IPS-20b (cell line): ENCODE data around the gene EXT2.

Experiments used
- H3K27ac ChIP-seq: one replicate; pipeline ENCODE4 v1.5.1; 2013; ENCODE audit warnings: low read length
- H3K27me3 ChIP-seq: 2 replicates; pipeline ENCODE4 v1.6.1; 2013; ENCODE audit warnings: mild to moderate bottlenecking, low read length, inconsistent platforms; ENCODE audit not compliant: insufficient read depth
- H3K36me3 ChIP-seq: 2 replicates; pipeline ENCODE4 v1.6.1; 2013; ENCODE audit warnings: low read depth, mild to moderate bottlenecking, inconsistent platforms, low read length, moderate library complexity; ENCODE audit not compliant: insufficient read depth
- H3K4me1 ChIP-seq: 2 replicates; pipeline ENCODE4 v1.6.1; 2013; ENCODE audit warnings: mild to moderate bottlenecking, control low read depth, inconsistent platforms, low read length, moderate library complexity; ENCODE audit not compliant: insufficient read depth
- H3K4me3 ChIP-seq: 2 replicates; pipeline ENCODE4 v1.5.1; 2013; ENCODE audit warnings: mild to moderate bottlenecking, low read length, inconsistent platforms
- H3K9ac ChIP-seq: 2 replicates; pipeline ENCODE4 v1.6.1; 2013; ENCODE audit warnings: low read depth, mild to moderate bottlenecking, inconsistent platforms, low read length, moderate library complexity
- H3K9me3 ChIP-seq: 2 replicates; pipeline ENCODE4 v1.6.1; 2013; ENCODE audit warnings: mild to moderate bottlenecking, low read depth, low read length, inconsistent platforms; ENCODE audit not compliant: insufficient read depth

The EXT2 gene

GRCh38 chr11:44157019-44157418 is 61.5 kb downstream of the EXT2 start:
- Histone ChIP-seq H3K9ac (no peak overlapping the region), H3K27ac (no peak overlapping the region), H3K9me3 (peaks cover 3% of the 10 kb centered on the region; the same call in 1 of the 2 replicates)

GRCh38 chr11:44158384-44158783 is 62.9 kb downstream of the EXT2 start:
- no peaks in the 10 kb centered on the region for H3K27me3 ChIP-seq
- H3K4me3 ChIP-seq, result no peak overlapping the region
- H3K27ac ChIP-seq, result no peak overlapping the region
- H3K9ac ChIP-seq, result no peak overlapping the region
- H3K36me3 ChIP-seq, result 0 out of 2 replicates have a peak, but pooled peaks cover 5% of the 10 kb centered on the region
- H3K4me1 ChIP-seq, result no peaks in the 10 kb centered on the region
- no peaks in the 10 kb centered on the region for H3K9me3 ChIP-seq

More at GRCh38 chr11:44157019-44157418, 61.5 kb downstream of the EXT2 start:
- H3K4me3 ChIP-seq, result no peak overlapping the region
- no peaks in the 10 kb centered on the region for H3K4me1 ChIP-seq
- H3K27me3 ChIP-seq, result no peaks in the 10 kb centered on the region
- 0 out of 2 replicates have a peak, but pooled peaks cover 5% of the 10 kb centered on the region for H3K36me3 ChIP-seq

- H3K27ac ChIP-seq, result no peak overlapping the region
- no peak overlapping the region for H3K4me3 ChIP-seq
- H3K9ac ChIP-seq, result no peak overlapping the region
- no peaks in the 10 kb centered on the region for H3K9me3 ChIP-seq
- no peaks in the 10 kb centered on the region for H3K27me3 ChIP-seq
- no peaks in the 10 kb centered on the region for H3K4me1 ChIP-seq
- H3K36me3 ChIP-seq, result 0 out of 2 replicates have a peak, but pooled peaks cover 5% of the 10 kb centered on the region
These were observed 64.6 kb downstream of the EXT2 start for GRCh38 chr11:44159848-44160721.

GRCh38 chr11:44162004-44162403 is 66.5 kb downstream of the EXT2 start:
- H3K27ac ChIP-seq, result no peak overlapping the region
- peaks cover 3% of the 10 kb centered on the region; the same call in 1 of the 2 replicates for H3K4me1 ChIP-seq
- no peak overlapping the region for H3K4me3 ChIP-seq
- H3K27me3 ChIP-seq, result no peaks in the 10 kb centered on the region
- H3K9me3 ChIP-seq, result no peaks in the 10 kb centered on the region
- H3K9ac ChIP-seq, result no peak overlapping the region
- H3K36me3 ChIP-seq, result 0 out of 2 replicates have a peak, but pooled peaks cover 5% of the 10 kb centered on the region

- Histone ChIP-seq H3K4me1 (peaks cover 3% of the 10 kb centered on the region; the same call in 1 of the 2 replicates), H3K27ac (no peak overlapping the region), H3K36me3 (0 out of 2 replicates have a peak, but pooled peaks cover 4% of the 10 kb centered on the region)
These were observed 67.2 kb downstream of the EXT2 start for GRCh38 chr11:44162662-44163061.

GRCh38 chr11:44165432-44165831 is 70.0 kb downstream of the EXT2 start:
- H3K4me3 ChIP-seq, result no peak overlapping the region
- no peaks in the 10 kb centered on the region for H3K27me3 ChIP-seq
- H3K4me1 ChIP-seq, result peaks cover 3% of the 10 kb centered on the region; the same call in 1 of the 2 replicates
- H3K9ac ChIP-seq, result no peak overlapping the region
- H3K36me3 ChIP-seq, result no peaks in the 10 kb centered on the region
- no peak overlapping the region for H3K27ac ChIP-seq
- H3K9me3 ChIP-seq, result no peaks in the 10 kb centered on the region

More at GRCh38 chr11:44162662-44163061, 67.2 kb downstream of the EXT2 start:
- Histone ChIP-seq H3K4me3 (no peak overlapping the region), H3K27me3 (no peaks in the 10 kb centered on the region), H3K9ac (no peak overlapping the region), H3K9me3 (no peaks in the 10 kb centered on the region)

- Histone ChIP-seq H3K4me3 (no peak overlapping the region), H3K36me3 (no peaks in the 10 kb centered on the region), H3K27ac (no peak overlapping the region), H3K9me3 (no peaks in the 10 kb centered on the region), H3K9ac (no peak overlapping the region), H3K27me3 (no peaks in the 10 kb centered on the region), H3K4me1 (peaks cover 19% of the 10 kb centered on the region; the same call in 1 of the 2 replicates)
These were observed 71.6 kb downstream of the EXT2 start for GRCh38 chr11:44167046-44167445.

- Histone ChIP-seq H3K27ac (no peak overlapping the region), H3K9me3 (no peaks in the 10 kb centered on the region), H3K36me3 (no peaks in the 10 kb centered on the region), H3K9ac (no peak overlapping the region), H3K27me3 (no peaks in the 10 kb centered on the region), H3K4me3 (no peak overlapping the region), H3K4me1 (peaks cover 16% of the 10 kb centered on the region; the same call in 1 of the 2 replicates)
These were observed 76.0 kb downstream of the EXT2 start for GRCh38 chr11:44171518-44171917.

- H3K27ac ChIP-seq, result no peak overlapping the region
- H3K27me3 ChIP-seq, result no peaks in the 10 kb centered on the region
- peaks cover 19% of the 10 kb centered on the region; the same call in 1 of the 2 replicates for H3K4me1 ChIP-seq
- no peaks in the 10 kb centered on the region for H3K9me3 ChIP-seq
- H3K36me3 ChIP-seq, result no peaks in the 10 kb centered on the region
- no peak overlapping the region for H3K4me3 ChIP-seq
- H3K9ac ChIP-seq, result no peak overlapping the region
These were observed 77.5 kb downstream of the EXT2 start for GRCh38 chr11:44172966-44173365.

- Histone ChIP-seq H3K4me1 (peaks cover 32% of the 10 kb centered on the region), H3K9me3 (no peaks in the 10 kb centered on the region), H3K27me3 (no peaks in the 10 kb centered on the region), H3K4me3 (no peak overlapping the region), H3K36me3 (no peaks in the 10 kb centered on the region), H3K9ac (no peak overlapping the region), H3K27ac (no peak overlapping the region)
These were observed 79.4 kb downstream of the EXT2 start for GRCh38 chr11:44174842-44175241.

GRCh38 chr11:44176546-44177213 is 81.2 kb downstream of the EXT2 start:
- Histone ChIP-seq H3K9me3 (no peaks in the 10 kb centered on the region), H3K27ac (no peak overlapping the region), H3K9ac (no peak overlapping the region), H3K27me3 (no peaks in the 10 kb centered on the region), H3K4me1 (peaks cover 20% of the 10 kb centered on the region), H3K36me3 (no peaks in the 10 kb centered on the region), H3K4me3 (no peak overlapping the region)
